ENCODE measurements around the gene RHBDL1.

Gene RHBDL1

DNA sequence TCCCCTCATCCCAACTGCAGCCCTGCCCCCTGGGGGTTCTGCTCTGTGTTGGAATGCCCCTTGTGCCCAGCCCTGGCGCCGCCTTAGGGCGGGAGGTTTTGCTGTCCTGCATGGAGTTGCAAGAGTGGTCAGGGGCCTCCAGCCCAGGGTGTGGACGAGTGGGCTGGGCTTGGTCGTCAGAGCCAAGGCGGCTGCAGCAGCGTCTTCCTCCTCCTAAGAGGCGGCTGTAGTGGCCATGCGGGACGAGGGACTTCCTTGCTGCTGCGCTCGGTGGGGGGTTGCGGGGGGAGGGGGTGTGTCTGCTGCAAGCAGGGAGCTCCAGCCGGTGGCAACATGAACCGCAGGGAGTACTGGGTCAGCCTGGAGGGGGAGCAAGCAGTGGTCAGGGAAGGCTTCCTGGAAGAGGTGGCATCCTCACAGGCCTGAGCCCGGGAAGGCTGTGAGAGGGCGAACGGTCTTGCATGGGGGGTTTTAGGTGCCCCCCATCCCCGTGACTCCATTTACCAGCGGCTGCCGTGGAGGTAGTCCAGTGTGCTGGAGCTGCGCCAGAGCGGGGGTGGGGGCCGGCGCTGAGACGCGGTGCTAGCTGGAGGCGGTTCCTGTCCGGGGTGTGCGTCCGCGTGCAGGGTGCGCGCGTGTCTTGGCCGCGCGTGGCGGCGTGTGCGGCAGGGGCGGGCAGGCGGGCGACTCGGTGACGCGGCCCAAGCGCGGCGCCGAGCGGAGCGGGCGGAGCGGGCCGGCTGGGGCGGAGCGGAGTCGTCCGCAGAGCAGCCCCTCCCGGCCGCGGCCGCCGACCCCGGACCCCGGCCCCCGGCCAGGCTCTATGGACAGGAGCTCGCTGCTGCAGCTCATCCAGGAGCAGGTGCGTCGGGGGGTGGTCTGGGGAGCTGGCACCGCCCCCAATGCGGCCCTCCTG, at the start of gene RHBDL1:
RHBDL1 (plus strand) TSS at position 704 of the 916 bp plus-strand sequence; CDS start at position 824, 120 bp downstream.
- Histone ChIP-seq H3K9me3 (ENCODE audit: insufficient read depth, low read depth, low read length) (no peaks in the 10 kb centered on the region), H3K4me1 (ENCODE audit: insufficient read depth, low read length) (peaks cover 3% of the 10 kb centered on the region; the same call in 1 of the 2 replicates), H3K27me3 (ENCODE audit: insufficient read depth, low read length) (peaks cover 15% of the 10 kb centered on the region; the same call in 1 of the 2 replicates), H3K4me3 (ENCODE audit: low read length) (peak within 1 kb of the TSS; percentile 69), H3K9ac (ENCODE audit: low read depth, low read length) (no peak within 1 kb of the TSS; the same call in 1 of the 2 replicates), H3K36me3 (ENCODE audit: insufficient read depth, low read depth, low read length) (peaks cover 36% of the 10 kb centered on the region), H3K27ac (ENCODE audit: low read length) (no peak within 1 kb of the TSS)

- no peaks in the 10 kb centered on the region for H3K27me3 ChIP-seq (ENCODE audit: insufficient read depth, low read length)
- no peak overlapping the region for H3K4me3 ChIP-seq (ENCODE audit: low read length)
- H3K4me1 ChIP-seq (ENCODE audit: insufficient read depth, low read length), result peaks cover 12% of the 10 kb centered on the region; the same call in 1 of the 2 replicates
- H3K36me3 ChIP-seq (ENCODE audit: insufficient read depth, low read depth, low read length), result no peaks in the 10 kb centered on the region; the same call in 1 of the 2 replicates
- H3K27ac ChIP-seq (ENCODE audit: low read length), result no peak overlapping the region
- H3K9me3 ChIP-seq (ENCODE audit: insufficient read depth, low read depth, low read length), result no peaks in the 10 kb centered on the region
- H3K9ac ChIP-seq (ENCODE audit: low read depth, low read length), result no peak overlapping the region
These were observed 49.3 kb upstream of the RHBDL1 start for GRCh38 chr16:625977-626765.

GRCh38 chr16:626787-627453, 48.6 kb upstream of the RHBDL1 start:
- H3K27me3 ChIP-seq (ENCODE audit: insufficient read depth, low read length), result no peaks in the 10 kb centered on the region

GRCh38 chr16:627454-628239, 47.8 kb upstream of the RHBDL1 start:
- H3K9me3 ChIP-seq (ENCODE audit: insufficient read depth, low read depth, low read length), result no peaks in the 10 kb centered on the region
- no peak overlapping the region for H3K4me3 ChIP-seq (ENCODE audit: low read length)
- no peaks in the 10 kb centered on the region for H3K27me3 ChIP-seq (ENCODE audit: insufficient read depth, low read length)
- no peak overlapping the region for H3K9ac ChIP-seq (ENCODE audit: low read depth, low read length)
- H3K27ac ChIP-seq (ENCODE audit: low read length), result no peak overlapping the region
- H3K4me1 ChIP-seq (ENCODE audit: insufficient read depth, low read length), result peaks cover 12% of the 10 kb centered on the region; the same call in 1 of the 2 replicates
- H3K36me3 ChIP-seq (ENCODE audit: insufficient read depth, low read depth, low read length), result no peaks in the 10 kb centered on the region; the same call in 1 of the 2 replicates

More at GRCh38 chr16:626787-627453, 48.6 kb upstream of the RHBDL1 start:
- H3K9ac ChIP-seq (ENCODE audit: low read depth, low read length), result no peak overlapping the region
- no peaks in the 10 kb centered on the region for H3K9me3 ChIP-seq (ENCODE audit: insufficient read depth, low read depth, low read length)
- no peak overlapping the region for H3K27ac ChIP-seq (ENCODE audit: low read length)
- no peak overlapping the region for H3K4me3 ChIP-seq (ENCODE audit: low read length)
- H3K36me3 ChIP-seq (ENCODE audit: insufficient read depth, low read depth, low read length), result no peaks in the 10 kb centered on the region; the same call in 1 of the 2 replicates
- peaks cover 12% of the 10 kb centered on the region; the same call in 1 of the 2 replicates for H3K4me1 ChIP-seq (ENCODE audit: insufficient read depth, low read length)

GRCh38 chr16:628321-629061, 47.0 kb upstream of the RHBDL1 start:
- peak overlapping the region; percentile 49 for H3K27ac ChIP-seq (ENCODE audit: low read length)
- H3K27me3 ChIP-seq (ENCODE audit: insufficient read depth, low read length), result no peaks in the 10 kb centered on the region
- no peaks in the 10 kb centered on the region for H3K9me3 ChIP-seq (ENCODE audit: insufficient read depth, low read depth, low read length)
- no peak overlapping the region for H3K9ac ChIP-seq (ENCODE audit: low read depth, low read length)
- H3K4me3 ChIP-seq (ENCODE audit: low read length), result no peak overlapping the region
- peaks cover 12% of the 10 kb centered on the region; the same call in 1 of the 2 replicates for H3K4me1 ChIP-seq (ENCODE audit: insufficient read depth, low read length)
- H3K36me3 ChIP-seq (ENCODE audit: insufficient read depth, low read depth, low read length), result no peaks in the 10 kb centered on the region; the same call in 1 of the 2 replicates

GRCh38 chr16:629185-629832, 46.2 kb upstream of the RHBDL1 start:
- Histone ChIP-seq H3K36me3 (ENCODE audit: insufficient read depth, low read depth, low read length) (no peaks in the 10 kb centered on the region; the same call in 1 of the 2 replicates), H3K27me3 (ENCODE audit: insufficient read depth, low read length) (no peaks in the 10 kb centered on the region), H3K27ac (ENCODE audit: low read length) (peak overlapping the region; percentile 49), H3K9ac (ENCODE audit: low read depth, low read length) (peak overlapping the region; percentile 68; the same call in 1 of the 2 replicates), H3K4me3 (ENCODE audit: low read length) (no peak overlapping the region), H3K4me1 (ENCODE audit: insufficient read depth, low read length) (peaks cover 12% of the 10 kb centered on the region; the same call in 1 of the 2 replicates), H3K9me3 (ENCODE audit: insufficient read depth, low read depth, low read length) (no peaks in the 10 kb centered on the region)

GRCh38 chr16:629833-630248, 45.6 kb upstream of the RHBDL1 start:
- peak overlapping the region; percentile 68; the same call in 1 of the 2 replicates for H3K9ac ChIP-seq (ENCODE audit: low read depth, low read length)
- no peaks in the 10 kb centered on the region; the same call in 1 of the 2 replicates for H3K36me3 ChIP-seq (ENCODE audit: insufficient read depth, low read depth, low read length)
- peaks cover 12% of the 10 kb centered on the region; the same call in 1 of the 2 replicates for H3K4me1 ChIP-seq (ENCODE audit: insufficient read depth, low read length)
- no peaks in the 10 kb centered on the region for H3K27me3 ChIP-seq (ENCODE audit: insufficient read depth, low read length)
- H3K27ac ChIP-seq (ENCODE audit: low read length), result peak overlapping the region; percentile 2
- H3K4me3 ChIP-seq (ENCODE audit: low read length), result peak overlapping the region; percentile 66; the same call in 1 of the 2 replicates
- H3K9me3 ChIP-seq (ENCODE audit: insufficient read depth, low read depth, low read length), result no peaks in the 10 kb centered on the region

- peaks cover 12% of the 10 kb centered on the region; the same call in 1 of the 2 replicates for H3K4me1 ChIP-seq (ENCODE audit: insufficient read depth, low read length)
- H3K9me3 ChIP-seq (ENCODE audit: insufficient read depth, low read depth, low read length), result no peaks in the 10 kb centered on the region
- no peaks in the 10 kb centered on the region; the same call in 1 of the 2 replicates for H3K36me3 ChIP-seq (ENCODE audit: insufficient read depth, low read depth, low read length)
- H3K9ac ChIP-seq (ENCODE audit: low read depth, low read length), result peak overlapping the region; percentile 68; the same call in 1 of the 2 replicates
- H3K4me3 ChIP-seq (ENCODE audit: low read length), result peak overlapping the region; percentile 66; the same call in 1 of the 2 replicates
- no peaks in the 10 kb centered on the region for H3K27me3 ChIP-seq (ENCODE audit: insufficient read depth, low read length)
- H3K27ac ChIP-seq (ENCODE audit: low read length), result peak overlapping the region; percentile 2
These were observed 45.1 kb upstream of the RHBDL1 start for GRCh38 chr16:630249-630814.

- Histone ChIP-seq H3K4me3 (ENCODE audit: low read length) (peak within 1 kb of the TSS; percentile 66; the same call in 1 of the 2 replicates), H3K27ac (ENCODE audit: low read length) (peak within 1 kb of the TSS; percentile 65), H3K4me1 (ENCODE audit: insufficient read depth, low read length) (peaks cover 12% of the 10 kb centered on the region; the same call in 1 of the 2 replicates), H3K9me3 (ENCODE audit: insufficient read depth, low read depth, low read length) (no peaks in the 10 kb centered on the region), H3K36me3 (ENCODE audit: insufficient read depth, low read depth, low read length) (no peaks in the 10 kb centered on the region; the same call in 1 of the 2 replicates), H3K27me3 (ENCODE audit: insufficient read depth, low read length) (no peaks in the 10 kb centered on the region), H3K9ac (ENCODE audit: low read depth, low read length) (peak within 1 kb of the TSS; percentile 68; the same call in 1 of the 2 replicates)
These were observed 44.6 kb upstream of the RHBDL1 start, which contains the start of gene WFIKKN1 for GRCh38 chr16:630815-631405. WFIKKN1 (plus strand) TSS chr16:630985; CDS start chr16:631254, 269 bp downstream.

Data from iPS-20b (cell line).